H1 (cell line): ENCODE data around the gene DPYSL4. TPM values are rescaled to one million over a fixed set of nuclear protein-coding genes. Genes with fewer than 3 reads are reported as not detected.

Experiments used
- CTCF ChIA-PET: fragments of 300-600 bp; sonication (Branson Sonifier 250); formaldehyde crosslinking; loops from one replicate; lab custom pipeline; 2021; ENCODE audit not compliant: partially characterized antibody; lab: Charles Lee
- POLR2A ChIA-PET: fragments of 300-600 bp; sonication (Branson Sonifier 250); formaldehyde crosslinking; loops from one replicate; lab custom pipeline; 2021; ENCODE audit warnings: inconsistent platforms; ENCODE audit not compliant: partially characterized antibody; lab: Charles Lee
- DNase-seq, 2 experiments: peaks; one replicate each; pipeline versions ENCODE4 v3.0.0 to v3.0.0-alpha.2; 2010 to 2022; ENCODE audit warnings: low spot score in 2 of 2, low read depth in 1 of 2, mixed read lengths in 1 of 2
- FAIRE-seq: peaks from 2 replicates; lab custom pipeline; 2011; peaks lifted over from hg19 to GRCh38; lab: Jason Lieb, UNC
- H2AFZ ChIP-seq: 2 replicates; pipeline ENCODE4 v1.8.1; 2012; ENCODE audit warnings: low read length, inconsistent platforms
- H2AK5ac ChIP-seq: 2 replicates; pipeline ENCODE4 v1.6.1; 2013; ENCODE audit warnings: low read depth, low read length
- H2BK120ac ChIP-seq: replicated peaks from 2 replicates; pipeline ENCODE3; 2013; ENCODE audit warnings: low read depth, low read length, inconsistent platforms
- H2BK12ac ChIP-seq: 2 replicates; pipeline ENCODE4 v1.6.1; 2013; ENCODE audit warnings: low read depth, low read length
- H2BK15ac ChIP-seq: 2 replicates; pipeline ENCODE4 v1.6.1; 2013; ENCODE audit warnings: low read length
- H2BK20ac ChIP-seq: 2 replicates; pipeline ENCODE4 v1.6.1; 2013; ENCODE audit warnings: low read length
- H2BK5ac ChIP-seq: 2 replicates; pipeline ENCODE4 v1.6.1; 2013; ENCODE audit warnings: low read depth, low read length
- H3K14ac ChIP-seq: 2 replicates; pipeline ENCODE4 v1.6.1; 2013; ENCODE audit warnings: inconsistent platforms; ENCODE audit not compliant: insufficient read length
- H3K18ac ChIP-seq: 2 replicates; pipeline ENCODE4 v1.6.1; 2013; ENCODE audit warnings: low read length; ENCODE audit errors: extremely low read depth
- H3K23ac ChIP-seq: 2 replicates; pipeline ENCODE4 v1.6.1; 2013; ENCODE audit warnings: inconsistent platforms; ENCODE audit not compliant: insufficient read length
- H3K23me2 ChIP-seq: 2 replicates; pipeline ENCODE4 v1.6.1; 2013; ENCODE audit warnings: low read depth, low read length
- H3K27ac ChIP-seq: 2 replicates; pipeline ENCODE4 v1.6.1; 2011; ENCODE audit warnings: low read depth, low read length, inconsistent platforms
- H3K27me3 ChIP-seq, 4 experiments: replicated peaks in 1 of 4; 1 replicate in 1 of 4; 2 replicates in 3 of 4; pipeline versions ENCODE4 v1.6.1 to v1.8.1; 2011 to 2013; ENCODE audit warnings: low read length in 3 of 4, mild to moderate bottlenecking in 3 of 4, inconsistent platforms in 2 of 4, mixed read lengths in 2 of 4, moderate library complexity in 1 of 4; ENCODE audit not compliant: control insufficient read depth in 3 of 4, insufficient read depth in 3 of 4; ENCODE audit errors: extremely low read depth in 1 of 4
- H3K36me3 ChIP-seq, 4 experiments: 2 replicates each; pipeline versions ENCODE4 v1.6.1 to v1.8.1; 2011 to 2013; ENCODE audit warnings: mild to moderate bottlenecking in 4 of 4, low read length in 3 of 4, moderate library complexity in 2 of 4, control low read depth in 1 of 4, inconsistent platforms in 1 of 4; ENCODE audit not compliant: insufficient read depth in 4 of 4, control insufficient read depth in 2 of 4
- H3K4ac ChIP-seq: replicated peaks from 2 replicates; pipeline ENCODE3; 2013; ENCODE audit warnings: low read length, low read depth, mixed read lengths, inconsistent platforms; ENCODE audit not compliant: insufficient read length
- H3K4me1 ChIP-seq, 4 experiments: replicated peaks in 1 of 4; 1 replicate in 1 of 4; 2 replicates in 3 of 4; pipeline versions ENCODE4 v1.6.1 to v1.8.1; 2011 to 2013; ENCODE audit warnings: low read length in 3 of 4, inconsistent platforms in 2 of 4, mixed read lengths in 1 of 4; ENCODE audit not compliant: insufficient read depth in 4 of 4, control insufficient read depth in 3 of 4
- H3K4me2 ChIP-seq, 2 experiments: 2 replicates each; pipeline versions ENCODE4 v1.6.1 to v1.8.1; 2011 to 2013; ENCODE audit warnings: low read depth in 2 of 2, low read length in 2 of 2, control low read depth in 1 of 2, inconsistent platforms in 1 of 2, mild to moderate bottlenecking in 1 of 2; ENCODE audit not compliant: insufficient read depth in 1 of 2
- H3K4me3 ChIP-seq, 4 experiments: fragments of 200-600, 300-600 bp in 1 of 4; sonication (generic), shearing (Covaris generic), sonication (Bioruptor Twin) in 1 of 4; 2 replicates each; pipeline versions ENCODE4 v1.5.1 to v1.8.1; 2011 to 2016; ENCODE audit warnings: low read length in 4 of 4, low read depth in 3 of 4, control low read depth in 2 of 4, inconsistent platforms in 2 of 4, mild to moderate bottlenecking in 2 of 4, mixed read lengths in 1 of 4, moderate library complexity in 1 of 4; ENCODE audit not compliant: insufficient read depth in 2 of 4; ENCODE audit errors: extremely low read depth in 1 of 4
- H3K56ac ChIP-seq: replicated peaks from 2 replicates; pipeline ENCODE3; 2013; ENCODE audit warnings: low read depth, mild to moderate bottlenecking, mixed read lengths, low read length, inconsistent platforms; ENCODE audit not compliant: insufficient read length
- H3K79me1 ChIP-seq: 2 replicates; pipeline ENCODE4 v1.6.1; 2013; ENCODE audit warnings: low read depth, low read length, control low read depth
- H3K79me2 ChIP-seq, 2 experiments: 2 replicates each; pipeline versions ENCODE4 v1.6.1 to v1.8.1; 2012 to 2013; ENCODE audit warnings: low read length in 2 of 2, mild to moderate bottlenecking in 2 of 2, inconsistent platforms in 1 of 2; ENCODE audit not compliant: insufficient read depth in 2 of 2, control insufficient read depth in 1 of 2
- H3K9ac ChIP-seq, 4 experiments: replicated peaks in 1 of 4; 1 replicate in 1 of 4; 2 replicates in 3 of 4; pipeline versions ENCODE4 v1.6.1 to v1.8.1; 2011 to 2013; ENCODE audit warnings: low read depth in 3 of 4, low read length in 3 of 4, control low read depth in 2 of 4, mild to moderate bottlenecking in 2 of 4, moderate library complexity in 2 of 4, inconsistent platforms in 1 of 4; ENCODE audit errors: extremely low read depth in 1 of 4
- H3K9me3 ChIP-seq, 2 experiments: 2 replicates each; pipeline versions ENCODE4 v1.6.1 to v1.8.1; 2012 to 2013; ENCODE audit warnings: mild to moderate bottlenecking in 2 of 2, moderate library complexity in 2 of 2, control low read depth in 1 of 2, inconsistent platforms in 1 of 2, low read depth in 1 of 2, low read length in 1 of 2, mixed read lengths in 1 of 2; ENCODE audit not compliant: insufficient read depth in 2 of 2
- H4K20me1 ChIP-seq, 2 experiments: replicated peaks in 1 of 2; 2 replicates each; pipeline versions ENCODE3 to v1.8.1; 2011 to 2013; ENCODE audit warnings: inconsistent platforms in 2 of 2, low read length in 2 of 2, mild to moderate bottlenecking in 1 of 2; ENCODE audit not compliant: insufficient read depth in 2 of 2, control insufficient read depth in 1 of 2
- H4K5ac ChIP-seq: 2 replicates; pipeline ENCODE4 v1.6.1; 2013; ENCODE audit warnings: low read length, low read depth, mixed read lengths, inconsistent platforms; ENCODE audit not compliant: insufficient read length
- H4K8ac ChIP-seq: 2 replicates; pipeline ENCODE4 v1.8.0; 2013; ENCODE audit warnings: mild to moderate bottlenecking, moderate library complexity, low read length, inconsistent platforms; ENCODE audit not compliant: insufficient read depth; ENCODE audit errors: extremely low read depth
- H4K91ac ChIP-seq: replicated peaks from 2 replicates; pipeline ENCODE3; 2013; ENCODE audit warnings: low read length, mixed read lengths, inconsistent platforms; ENCODE audit not compliant: insufficient read length
- BCL11A ChIP-seq, 2 experiments: IDR thresholded peaks; one replicate each; pipeline ENCODE4 v1.6.1; 2011; ENCODE audit warnings: low read depth in 2 of 2, low read length in 2 of 2, mild to moderate bottlenecking in 2 of 2
- BRCA1 ChIP-seq: IDR thresholded peaks from 2 replicates; pipeline ENCODE4 v1.6.1; 2012; ENCODE audit warnings: low read depth, low read length, improper control_type of control experiment
- CEBPB ChIP-seq: IDR thresholded peaks from 2 replicates; pipeline ENCODE4 v1.6.1; 2012; ENCODE audit warnings: low read depth, low read length
- FOSL1 ChIP-seq: IDR thresholded peaks from 2 replicates; pipeline ENCODE4 v1.6.1; 2011; ENCODE audit warnings: mild to moderate bottlenecking, low read depth, low read length, moderate library complexity; ENCODE audit not compliant: insufficient read depth
- GTF2F1 ChIP-seq: IDR thresholded peaks from 2 replicates; pipeline ENCODE4 v1.6.1; 2012; ENCODE audit warnings: low read depth, low read length, improper control_type of control experiment, borderline replicate concordance
- MAFK ChIP-seq: IDR thresholded peaks from 2 replicates; pipeline ENCODE4 v1.6.1; 2012; ENCODE audit warnings: low read depth, mild to moderate bottlenecking, improper control_type of control experiment, low read length
- PHF8 ChIP-seq: fragments of 200-600 bp; sonication (generic); conservative IDR thresholded peaks from 2 replicates; pipeline ENCODE4 v1.7.1; 2012; ENCODE audit warnings: low read depth, mild to moderate bottlenecking, inconsistent platforms, low read length, moderate library complexity
- RBBP5 ChIP-seq: IDR thresholded peaks from 2 replicates; pipeline ENCODE4 v1.7.1; 2012; ENCODE audit warnings: low read depth, mild to moderate bottlenecking, inconsistent platforms, low read length, moderate library complexity, borderline replicate concordance
- WGBS, 2 experiments: shearing (Covaris generic) in 1 of 2; methylation state at CpG; one replicate each; pipeline versions ENCODE4 v1.1.6 to v1.1.7; 2013 to 2015; ENCODE audit warnings: low lambda C conversion rate in 2 of 2, mixed read lengths in 2 of 2, inconsistent platforms in 1 of 2, low coverage in 1 of 2, missing lambda C conversion rate in 1 of 2; ENCODE audit not compliant: insufficient replicate concordance in 2 of 2, insufficient coverage in 1 of 2, insufficient read length in 1 of 2; ENCODE audit errors: extremely low coverage in 1 of 2, missing lambda C conversion rate in 1 of 2; 5-methylcytosine and 5-hydroxymethylcytosine counted together
- polyA plus RNA-seq, 7 experiments: library from polyadenylated mRNA; depleted of rRNA in 3 of 7; stranded (reverse) in 5 of 7; unstranded in 2 of 7; fragments of >200 nt in 5 of 7; fragments of 200-250 nt in 2 of 7; gene quantifications; 1 replicate in 5 of 7; 2 replicates in 1 of 7; 4 replicates in 1 of 7; pipeline versions ENCODE4 v1.2.1 to v1.2.3, GENCODE V29; 2011 to 2013; ENCODE audit warnings: missing spikeins in 2 of 7, mixed read lengths in 2 of 7
- total RNA-seq: library from RNA; stranded (reverse); fragmentation: NEBNext Ultra II Directional; extraction: Animal tissue kit (Norgen Biotek cat#: 25700); gene quantifications from 2 replicates; pipeline ENCODE4 v1.2.1, GENCODE V29; 2021
- TF ChIP-seq, protein P1 (sequence below), 3 experiments: IDR thresholded peaks; 1 replicate in 2 of 3; 2 replicates in 1 of 3; pipeline versions ENCODE4 v1.5.1 to v1.6.1; 2011; ENCODE audit warnings: low read length in 3 of 3, mild to moderate bottlenecking in 3 of 3, inconsistent platforms in 2 of 3, low read depth in 1 of 3, moderate library complexity in 1 of 3; ENCODE audit not compliant: insufficient read depth in 1 of 3; ENCODE audit errors: control extremely low read depth in 1 of 3
- TF ChIP-seq, protein P2 (sequence below): IDR thresholded peaks from 2 replicates; pipeline ENCODE4 v1.6.1; 2012; ENCODE audit warnings: inconsistent platforms

Gene DPYSL4
- total and polyA plus RNA-seq, 2 of the 8 experiments (the other 6 are each of a cell fraction or from before 2014, with no cell fraction given): 12.9 to 15.2 TPM

- peaks cover 0 to 7% of the 10 kb centered on the region in 2 experiments for H4K20me1 ChIP-seq
- no peak overlapping the region for H3K56ac ChIP-seq
- no peak overlapping the region for H3K9ac ChIP-seq
- no peak overlapping the region for H3K4ac ChIP-seq
- H3K14ac ChIP-seq: no peak overlapping the region
- H3K4me2 ChIP-seq: no peak overlapping the region
- WGBS, 2 experiments: 64% methylated on average over 11 of the region's 12 CpGs; no CpG with 5 or more reads in 1 of the 2 experiments
- H3K23me2 ChIP-seq: peaks cover 6% of the 10 kb centered on the region; the same call in 1 of the 2 replicates
- no peak for DNase-seq
- no peak overlapping the region for H2AK5ac ChIP-seq
- no peak overlapping the region for H2BK15ac ChIP-seq
- H2AFZ ChIP-seq: no peak overlapping the region
- H2BK120ac ChIP-seq: no peak overlapping the region
- ChIA-PET CTCF (interaction anchor here (0.5 to 6.6 kb wide), 38 partner anchors 10 to 928 kb away, joined by 3 to 59 read pairs (median 4); partner anchors contain the start of gene JAKMIP3), POLR2A (interaction anchor here (1.0 to 1.1 kb wide), 2 partner anchors 10 to 13 kb away, joined by 4 to 6 read pairs; no protein-coding TSS in a partner anchor)
- no peak for FAIRE-seq
- no peak overlapping the region for H2BK20ac ChIP-seq
- no peaks in the 10 kb centered on the region; the same call in none of the 2 replicates for H3K79me1 ChIP-seq
- no peaks in the 10 kb centered on the region for H3K9me3 ChIP-seq
- no peaks in the 10 kb centered on the region for H3K27me3 ChIP-seq
- H3K27ac ChIP-seq: no peak overlapping the region
- no peak overlapping the region for H3K23ac ChIP-seq
- no peak overlapping the region for H4K8ac ChIP-seq
- no peak overlapping the region for H4K91ac ChIP-seq
- no peak overlapping the region for H2BK5ac ChIP-seq
- peaks cover 0 to 9% (median 2%) of the 10 kb centered on the region in 4 experiments; a peak in 2 of 7 replicates for H3K4me1 ChIP-seq
- H3K18ac ChIP-seq: no peak overlapping the region
- no peak overlapping the region for H4K5ac ChIP-seq
- H3K79me2 ChIP-seq: no peaks in the 10 kb centered on the region
- H2BK12ac ChIP-seq: no peak overlapping the region
- no peak overlapping the region for H3K4me3 ChIP-seq
- no peaks in the 10 kb centered on the region for H3K36me3 ChIP-seq
- no peak for TF ChIP-seq PHF8
- no peak for TF ChIP-seq BRCA1
- no peak for TF ChIP-seq CEBPB
- TF ChIP-seq BCL11A (IDR thresholded peaks at IDR 0.05; ENCODE audit: low read depth in 2 of 2, low read length in 2 of 2): no peak
- TF ChIP-seq, protein P1, sequence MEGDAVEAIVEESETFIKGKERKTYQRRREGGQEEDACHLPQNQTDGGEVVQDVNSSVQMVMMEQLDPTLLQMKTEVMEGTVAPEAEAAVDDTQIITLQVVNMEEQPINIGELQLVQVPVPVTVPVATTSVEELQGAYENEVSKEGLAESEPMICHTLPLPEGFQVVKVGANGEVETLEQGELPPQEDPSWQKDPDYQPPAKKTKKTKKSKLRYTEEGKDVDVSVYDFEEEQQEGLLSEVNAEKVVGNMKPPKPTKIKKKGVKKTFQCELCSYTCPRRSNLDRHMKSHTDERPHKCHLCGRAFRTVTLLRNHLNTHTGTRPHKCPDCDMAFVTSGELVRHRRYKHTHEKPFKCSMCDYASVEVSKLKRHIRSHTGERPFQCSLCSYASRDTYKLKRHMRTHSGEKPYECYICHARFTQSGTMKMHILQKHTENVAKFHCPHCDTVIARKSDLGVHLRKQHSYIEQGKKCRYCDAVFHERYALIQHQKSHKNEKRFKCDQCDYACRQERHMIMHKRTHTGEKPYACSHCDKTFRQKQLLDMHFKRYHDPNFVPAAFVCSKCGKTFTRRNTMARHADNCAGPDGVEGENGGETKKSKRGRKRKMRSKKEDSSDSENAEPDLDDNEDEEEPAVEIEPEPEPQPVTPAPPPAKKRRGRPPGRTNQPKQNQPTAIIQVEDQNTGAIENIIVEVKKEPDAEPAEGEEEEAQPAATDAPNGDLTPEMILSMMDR (IDR thresholded peaks at IDR 0.05; ENCODE audit: control extremely low read depth in 1 of 3, insufficient read depth in 1 of 3, low read depth in 1 of 3, low read length in 3 of 3): no peak
- no peak for TF ChIP-seq MAFK
- no peak for TF ChIP-seq GTF2F1
- no peak for TF ChIP-seq FOSL1
- TF ChIP-seq, protein P2, sequence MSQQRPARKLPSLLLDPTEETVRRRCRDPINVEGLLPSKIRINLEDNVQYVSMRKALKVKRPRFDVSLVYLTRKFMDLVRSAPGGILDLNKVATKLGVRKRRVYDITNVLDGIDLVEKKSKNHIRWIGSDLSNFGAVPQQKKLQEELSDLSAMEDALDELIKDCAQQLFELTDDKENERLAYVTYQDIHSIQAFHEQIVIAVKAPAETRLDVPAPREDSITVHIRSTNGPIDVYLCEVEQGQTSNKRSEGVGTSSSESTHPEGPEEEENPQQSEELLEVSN: no peak
- TF ChIP-seq RBBP5: no peak
These were observed 43.6 kb upstream of the DPYSL4 start for GRCh38 chr10:132143162-132143561.
